ENCODE measurements around the gene NOL11.

DNA sequence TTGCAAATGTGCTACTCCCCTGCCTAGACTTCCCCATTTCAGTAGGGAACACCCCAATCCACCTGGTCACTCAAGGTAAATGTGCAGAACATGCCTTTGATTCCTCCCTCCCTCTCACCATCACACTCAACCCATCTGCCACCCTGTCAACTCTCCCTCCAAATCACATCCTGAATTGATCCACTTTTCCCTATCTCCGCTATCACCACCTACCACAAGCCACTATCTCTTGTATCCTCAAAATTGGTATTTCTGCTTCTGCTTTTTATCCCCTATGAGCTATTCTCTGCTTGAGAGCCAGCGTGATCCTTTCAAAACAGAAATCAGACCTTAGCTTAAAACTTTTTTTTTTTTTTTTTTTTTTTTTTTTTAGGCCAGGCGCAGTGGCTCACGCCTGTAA is 5.4 kb upstream of the NOL11 start:
- TF ChIP-seq, protein P1, sequence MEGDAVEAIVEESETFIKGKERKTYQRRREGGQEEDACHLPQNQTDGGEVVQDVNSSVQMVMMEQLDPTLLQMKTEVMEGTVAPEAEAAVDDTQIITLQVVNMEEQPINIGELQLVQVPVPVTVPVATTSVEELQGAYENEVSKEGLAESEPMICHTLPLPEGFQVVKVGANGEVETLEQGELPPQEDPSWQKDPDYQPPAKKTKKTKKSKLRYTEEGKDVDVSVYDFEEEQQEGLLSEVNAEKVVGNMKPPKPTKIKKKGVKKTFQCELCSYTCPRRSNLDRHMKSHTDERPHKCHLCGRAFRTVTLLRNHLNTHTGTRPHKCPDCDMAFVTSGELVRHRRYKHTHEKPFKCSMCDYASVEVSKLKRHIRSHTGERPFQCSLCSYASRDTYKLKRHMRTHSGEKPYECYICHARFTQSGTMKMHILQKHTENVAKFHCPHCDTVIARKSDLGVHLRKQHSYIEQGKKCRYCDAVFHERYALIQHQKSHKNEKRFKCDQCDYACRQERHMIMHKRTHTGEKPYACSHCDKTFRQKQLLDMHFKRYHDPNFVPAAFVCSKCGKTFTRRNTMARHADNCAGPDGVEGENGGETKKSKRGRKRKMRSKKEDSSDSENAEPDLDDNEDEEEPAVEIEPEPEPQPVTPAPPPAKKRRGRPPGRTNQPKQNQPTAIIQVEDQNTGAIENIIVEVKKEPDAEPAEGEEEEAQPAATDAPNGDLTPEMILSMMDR (conservative IDR thresholded peaks at IDR 0.05) = no peak
- no peak for TF ChIP-seq ZFX (IDR thresholded peaks at IDR 0.05)
